ENCODE measurements around the gene KCNQ1. TPM values are rescaled to one million over a fixed set of nuclear protein-coding genes. Genes with fewer than 3 reads are reported as not detected.

KCNQ1 gene
- total and polyA plus RNA-seq, 9 of the 15 experiments (the other 6 are each of a cell fraction or from before 2014, with no cell fraction given) = 0.44 TPM; not detected in 8

DNA sequence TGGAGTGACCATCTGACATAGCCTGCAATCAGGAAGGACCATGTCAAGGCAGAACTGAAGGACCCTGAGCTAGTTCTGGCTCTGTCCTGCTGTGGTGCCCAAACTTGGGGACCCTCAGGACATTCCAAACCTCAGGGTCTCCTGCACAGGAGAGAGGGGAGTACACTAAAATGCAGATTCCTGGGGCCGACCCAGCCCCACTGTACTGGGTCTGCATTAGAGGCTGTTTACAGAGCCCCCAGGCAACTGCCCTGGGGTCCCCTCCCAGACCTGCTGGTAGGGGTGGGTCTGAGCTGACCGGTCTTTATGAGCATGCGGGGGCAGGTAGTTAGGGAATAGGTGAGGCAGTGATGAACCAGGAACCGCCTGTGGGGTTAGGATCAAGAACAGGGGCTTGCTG lies 7.3 kb upstream of the KCNQ1 start:
- in situ Hi-C loops (cut with MboI) (no loop called here), intact Hi-C loops (cut with micrococcal nuclease) (no loop called here)
- H3K27ac ChIP-seq (ENCODE audit: extremely low read depth, low read depth, low read length) = no peak overlapping the region
- DNase-seq (ENCODE audit: extremely low read depth in 1 of 4, low spot score in 3 of 4) = no peak
- ChIA-PET CTCF (ENCODE audit: low intra/inter-chr PET ratio) (no interaction called here), POLR2A (interaction anchor here (1.0 kb wide), 1 partner anchor 245 kb away, joined by 4 read pairs; no protein-coding TSS in a partner anchor)
- no peak for FAIRE-seq
- H3K27me3 ChIP-seq (ENCODE audit: control insufficient read depth in 2 of 2, insufficient read depth in 2 of 2, low read length in 2 of 2) = peaks cover 2 to 46% of the 10 kb centered on the region in 2 experiments; a peak in 4 of 5 replicates
- H2AFZ ChIP-seq (ENCODE audit: low read depth, low read length) = no peak overlapping the region
- no peak overlapping the region for H3K4me2 ChIP-seq (ENCODE audit: insufficient read depth, low read length)
- no peaks in the 10 kb centered on the region; a peak in 1 of 5 replicates for H3K4me1 ChIP-seq (replicated peaks in 1 of 2; ENCODE audit: control insufficient read depth in 2 of 2, insufficient read depth in 2 of 2, low read length in 2 of 2)
- peaks cover 2% of the 10 kb centered on the region for H3K9me1 ChIP-seq (ENCODE audit: control insufficient read depth, insufficient read depth, low read length)
- no TSS peak for BruUV-seq (replicated peaks)
- no peak overlapping the region for H3K4me3 ChIP-seq
- no peak for ATAC-seq
- H3K9ac ChIP-seq (ENCODE audit: insufficient read depth in 1 of 2, low read depth in 2 of 2, low read length in 2 of 2) = no peak overlapping the region
- 0% methylated on average over 4 of the region's 4 CpGs for WGBS (ENCODE audit: insufficient coverage, low coverage, missing lambda C conversion rate)
- H4K20me1 ChIP-seq (replicated peaks; ENCODE audit: control insufficient read depth, insufficient read depth, low read length) = peaks cover 4% of the 10 kb centered on the region; the same call in 1 of the 2 replicates
- TF ChIP-seq RB1 (IDR thresholded peaks at IDR 0.05; ENCODE audit: low read depth) = no peak
- TF ChIP-seq, protein P1, sequence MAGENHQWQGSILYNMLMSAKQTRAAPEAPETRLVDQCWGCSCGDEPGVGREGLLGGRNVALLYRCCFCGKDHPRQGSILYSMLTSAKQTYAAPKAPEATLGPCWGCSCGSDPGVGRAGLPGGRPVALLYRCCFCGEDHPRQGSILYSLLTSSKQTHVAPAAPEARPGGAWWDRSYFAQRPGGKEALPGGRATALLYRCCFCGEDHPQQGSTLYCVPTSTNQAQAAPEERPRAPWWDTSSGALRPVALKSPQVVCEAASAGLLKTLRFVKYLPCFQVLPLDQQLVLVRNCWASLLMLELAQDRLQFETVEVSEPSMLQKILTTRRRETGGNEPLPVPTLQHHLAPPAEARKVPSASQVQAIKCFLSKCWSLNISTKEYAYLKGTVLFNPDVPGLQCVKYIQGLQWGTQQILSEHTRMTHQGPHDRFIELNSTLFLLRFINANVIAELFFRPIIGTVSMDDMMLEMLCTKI (IDR thresholded peaks at IDR 0.05; ENCODE audit: partially characterized antibody) = no peak
- TF ChIP-seq HMG20B (CRISPR knock-in tag; IDR thresholded peaks at IDR 0.05) = no peak
- no peak for TF ChIP-seq CBX8 (IDR thresholded peaks at IDR 0.05; ENCODE audit: borderline replicate concordance, extremely low read depth, low read depth, low read length, poor library complexity, severe bottlenecking)
- TF ChIP-seq, protein P2, sequence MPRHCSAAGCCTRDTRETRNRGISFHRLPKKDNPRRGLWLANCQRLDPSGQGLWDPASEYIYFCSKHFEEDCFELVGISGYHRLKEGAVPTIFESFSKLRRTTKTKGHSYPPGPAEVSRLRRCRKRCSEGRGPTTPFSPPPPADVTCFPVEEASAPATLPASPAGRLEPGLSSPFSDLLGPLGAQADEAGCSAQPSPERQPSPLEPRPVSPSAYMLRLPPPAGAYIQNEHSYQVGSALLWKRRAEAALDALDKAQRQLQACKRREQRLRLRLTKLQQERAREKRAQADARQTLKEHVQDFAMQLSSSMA (CRISPR knock-in tag; IDR thresholded peaks at IDR 0.05) = no peak
- no peak for TF ChIP-seq HLTF (IDR thresholded peaks at IDR 0.05)
- no peak for TF ChIP-seq KLF10 (CRISPR knock-in tag; IDR thresholded peaks at IDR 0.05)
- no peak for TF ChIP-seq PHB2 (IDR thresholded peaks at IDR 0.05; ENCODE audit: low read depth)
- TF ChIP-seq CBX2 (IDR thresholded peaks at IDR 0.05; ENCODE audit: insufficient read depth, low read length, poor library complexity, severe bottlenecking) = no peak
- TF ChIP-seq ZNF586 (CRISPR knock-in tag; conservative IDR thresholded peaks at IDR 0.05) = no peak
- no peak for TF ChIP-seq SIRT6 (IDR thresholded peaks at IDR 0.05; ENCODE audit: low read depth, low read length)
- TF ChIP-seq, protein P3, sequence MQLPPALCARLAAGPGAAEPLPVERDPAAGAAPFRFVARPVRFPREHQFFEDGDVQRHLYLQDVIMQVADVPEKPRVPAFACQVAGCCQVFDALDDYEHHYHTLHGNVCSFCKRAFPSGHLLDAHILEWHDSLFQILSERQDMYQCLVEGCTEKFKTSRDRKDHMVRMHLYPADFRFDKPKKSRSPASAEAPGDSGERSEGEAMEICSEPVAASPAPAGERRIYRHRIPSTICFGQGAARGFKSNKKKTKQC (CRISPR knock-in tag; IDR thresholded peaks at IDR 0.05) = no peak
- TF ChIP-seq, protein P4, sequence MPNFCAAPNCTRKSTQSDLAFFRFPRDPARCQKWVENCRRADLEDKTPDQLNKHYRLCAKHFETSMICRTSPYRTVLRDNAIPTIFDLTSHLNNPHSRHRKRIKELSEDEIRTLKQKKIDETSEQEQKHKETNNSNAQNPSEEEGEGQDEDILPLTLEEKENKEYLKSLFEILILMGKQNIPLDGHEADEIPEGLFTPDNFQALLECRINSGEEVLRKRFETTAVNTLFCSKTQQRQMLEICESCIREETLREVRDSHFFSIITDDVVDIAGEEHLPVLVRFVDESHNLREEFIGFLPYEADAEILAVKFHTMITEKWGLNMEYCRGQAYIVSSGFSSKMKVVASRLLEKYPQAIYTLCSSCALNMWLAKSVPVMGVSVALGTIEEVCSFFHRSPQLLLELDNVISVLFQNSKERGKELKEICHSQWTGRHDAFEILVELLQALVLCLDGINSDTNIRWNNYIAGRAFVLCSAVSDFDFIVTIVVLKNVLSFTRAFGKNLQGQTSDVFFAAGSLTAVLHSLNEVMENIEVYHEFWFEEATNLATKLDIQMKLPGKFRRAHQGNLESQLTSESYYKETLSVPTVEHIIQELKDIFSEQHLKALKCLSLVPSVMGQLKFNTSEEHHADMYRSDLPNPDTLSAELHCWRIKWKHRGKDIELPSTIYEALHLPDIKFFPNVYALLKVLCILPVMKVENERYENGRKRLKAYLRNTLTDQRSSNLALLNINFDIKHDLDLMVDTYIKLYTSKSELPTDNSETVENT (CRISPR knock-in tag; IDR thresholded peaks at IDR 0.05) = no peak
- TF ChIP-seq, protein P5, sequence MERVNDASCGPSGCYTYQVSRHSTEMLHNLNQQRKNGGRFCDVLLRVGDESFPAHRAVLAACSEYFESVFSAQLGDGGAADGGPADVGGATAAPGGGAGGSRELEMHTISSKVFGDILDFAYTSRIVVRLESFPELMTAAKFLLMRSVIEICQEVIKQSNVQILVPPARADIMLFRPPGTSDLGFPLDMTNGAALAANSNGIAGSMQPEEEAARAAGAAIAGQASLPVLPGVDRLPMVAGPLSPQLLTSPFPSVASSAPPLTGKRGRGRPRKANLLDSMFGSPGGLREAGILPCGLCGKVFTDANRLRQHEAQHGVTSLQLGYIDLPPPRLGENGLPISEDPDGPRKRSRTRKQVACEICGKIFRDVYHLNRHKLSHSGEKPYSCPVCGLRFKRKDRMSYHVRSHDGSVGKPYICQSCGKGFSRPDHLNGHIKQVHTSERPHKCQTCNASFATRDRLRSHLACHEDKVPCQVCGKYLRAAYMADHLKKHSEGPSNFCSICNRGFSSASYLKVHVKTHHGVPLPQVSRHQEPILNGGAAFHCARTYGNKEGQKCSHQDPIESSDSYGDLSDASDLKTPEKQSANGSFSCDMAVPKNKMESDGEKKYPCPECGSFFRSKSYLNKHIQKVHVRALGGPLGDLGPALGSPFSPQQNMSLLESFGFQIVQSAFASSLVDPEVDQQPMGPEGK (CRISPR knock-in tag; IDR thresholded peaks at IDR 0.05; ENCODE audit: borderline replicate concordance) = no peak
- TF ChIP-seq, protein P6, sequence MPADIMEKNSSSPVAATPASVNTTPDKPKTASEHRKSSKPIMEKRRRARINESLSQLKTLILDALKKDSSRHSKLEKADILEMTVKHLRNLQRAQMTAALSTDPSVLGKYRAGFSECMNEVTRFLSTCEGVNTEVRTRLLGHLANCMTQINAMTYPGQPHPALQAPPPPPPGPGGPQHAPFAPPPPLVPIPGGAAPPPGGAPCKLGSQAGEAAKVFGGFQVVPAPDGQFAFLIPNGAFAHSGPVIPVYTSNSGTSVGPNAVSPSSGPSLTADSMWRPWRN (IDR thresholded peaks at IDR 0.05; ENCODE audit: low read depth) = no peak
- no peaks in the 10 kb centered on the region for H3K79me2 ChIP-seq (ENCODE audit: control insufficient read depth, insufficient read depth, low read length)
- H3K36me3 ChIP-seq (ENCODE audit: control insufficient read depth, insufficient read depth, low read length) = no peaks in the 10 kb centered on the region
- no peaks in the 10 kb centered on the region for H3K9me3 ChIP-seq (replicated peaks; ENCODE audit: control insufficient read depth, insufficient read depth, low read depth, low read length)
